GM12875 (cell line): ENCODE results near the gene KIF26B.

Experiments used
- H3K4me3 ChIP-seq: one replicate; pipeline ENCODE4 v1.5.1; 2011; ENCODE audit warnings: low read depth, low read length, control low read depth
- TF ChIP-seq, protein P1 (sequence below): IDR thresholded peaks from 2 replicates; pipeline ENCODE4 v1.5.1; 2011; ENCODE audit warnings: low read depth, mild to moderate bottlenecking, control low read depth, inconsistent platforms, low read length, moderate library complexity, borderline replicate concordance; ENCODE audit not compliant: insufficient read depth

The KIF26B gene

DNA sequence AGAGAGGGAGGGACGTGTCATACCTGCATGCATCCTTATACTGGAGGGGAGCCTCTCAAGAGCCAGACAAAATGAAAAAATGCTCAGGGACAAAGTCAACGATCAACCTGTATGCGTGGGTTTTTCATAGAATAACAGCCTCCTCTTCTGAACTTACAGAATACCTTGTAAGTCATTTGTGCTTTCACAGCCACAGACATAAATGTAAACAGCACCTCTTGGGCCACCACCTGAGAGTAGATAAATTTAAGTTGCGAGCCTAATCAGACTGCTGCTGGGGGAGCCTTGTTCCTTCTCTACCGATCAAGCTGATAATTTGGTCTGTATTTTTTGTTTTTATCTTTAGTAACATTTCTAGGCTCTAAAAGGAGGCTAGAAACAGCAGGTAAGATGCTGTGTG lies 223.1 kb downstream of the KIF26B start:
- no peak overlapping the region for H3K4me3 ChIP-seq
- TF ChIP-seq, protein P1, sequence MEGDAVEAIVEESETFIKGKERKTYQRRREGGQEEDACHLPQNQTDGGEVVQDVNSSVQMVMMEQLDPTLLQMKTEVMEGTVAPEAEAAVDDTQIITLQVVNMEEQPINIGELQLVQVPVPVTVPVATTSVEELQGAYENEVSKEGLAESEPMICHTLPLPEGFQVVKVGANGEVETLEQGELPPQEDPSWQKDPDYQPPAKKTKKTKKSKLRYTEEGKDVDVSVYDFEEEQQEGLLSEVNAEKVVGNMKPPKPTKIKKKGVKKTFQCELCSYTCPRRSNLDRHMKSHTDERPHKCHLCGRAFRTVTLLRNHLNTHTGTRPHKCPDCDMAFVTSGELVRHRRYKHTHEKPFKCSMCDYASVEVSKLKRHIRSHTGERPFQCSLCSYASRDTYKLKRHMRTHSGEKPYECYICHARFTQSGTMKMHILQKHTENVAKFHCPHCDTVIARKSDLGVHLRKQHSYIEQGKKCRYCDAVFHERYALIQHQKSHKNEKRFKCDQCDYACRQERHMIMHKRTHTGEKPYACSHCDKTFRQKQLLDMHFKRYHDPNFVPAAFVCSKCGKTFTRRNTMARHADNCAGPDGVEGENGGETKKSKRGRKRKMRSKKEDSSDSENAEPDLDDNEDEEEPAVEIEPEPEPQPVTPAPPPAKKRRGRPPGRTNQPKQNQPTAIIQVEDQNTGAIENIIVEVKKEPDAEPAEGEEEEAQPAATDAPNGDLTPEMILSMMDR: no peak

DNA sequence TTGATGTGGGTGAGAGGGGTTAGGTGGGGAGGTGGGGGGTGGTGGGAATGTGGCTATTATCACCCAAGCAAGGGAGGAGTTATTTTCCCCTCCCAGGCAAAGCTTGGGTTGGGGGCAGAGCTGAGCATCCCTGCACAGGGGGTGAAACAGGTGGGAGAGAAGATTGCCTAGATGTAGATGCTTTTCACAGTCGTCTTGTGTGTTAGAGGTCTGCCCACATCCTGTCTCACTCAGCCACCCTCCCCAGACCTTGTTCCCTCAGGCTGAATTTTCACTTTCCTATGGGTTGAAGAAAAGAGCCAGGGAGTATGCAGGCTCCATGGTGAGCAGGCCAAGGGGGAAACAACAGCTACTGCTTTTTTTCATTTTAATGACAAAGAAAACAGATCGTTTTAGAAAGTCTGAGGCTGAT lies 223.5 kb downstream of the KIF26B start:
- TF ChIP-seq, protein P1: no peak
- no peak overlapping the region for H3K4me3 ChIP-seq

DNA sequence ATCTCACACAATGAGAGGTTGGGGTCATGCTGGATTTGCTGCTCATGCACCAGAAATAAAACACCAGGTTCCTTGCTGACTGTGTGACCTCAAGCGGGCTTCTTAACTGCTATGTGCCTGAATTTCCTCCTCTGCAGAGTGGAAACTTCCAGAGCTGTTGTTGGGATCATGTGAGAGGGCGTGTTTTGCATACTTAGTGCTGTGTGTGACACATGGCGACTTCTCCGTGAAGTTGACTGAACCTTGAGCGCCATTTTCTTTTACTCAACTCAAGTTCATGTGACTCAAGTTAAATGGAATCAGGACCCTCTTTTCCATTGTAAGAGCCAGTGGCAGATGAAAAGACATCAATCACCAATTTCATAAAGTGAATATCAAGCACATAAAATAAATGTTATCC lies 224.0 kb downstream of the KIF26B start:
- H3K4me3 ChIP-seq: no peak overlapping the region

DNA sequence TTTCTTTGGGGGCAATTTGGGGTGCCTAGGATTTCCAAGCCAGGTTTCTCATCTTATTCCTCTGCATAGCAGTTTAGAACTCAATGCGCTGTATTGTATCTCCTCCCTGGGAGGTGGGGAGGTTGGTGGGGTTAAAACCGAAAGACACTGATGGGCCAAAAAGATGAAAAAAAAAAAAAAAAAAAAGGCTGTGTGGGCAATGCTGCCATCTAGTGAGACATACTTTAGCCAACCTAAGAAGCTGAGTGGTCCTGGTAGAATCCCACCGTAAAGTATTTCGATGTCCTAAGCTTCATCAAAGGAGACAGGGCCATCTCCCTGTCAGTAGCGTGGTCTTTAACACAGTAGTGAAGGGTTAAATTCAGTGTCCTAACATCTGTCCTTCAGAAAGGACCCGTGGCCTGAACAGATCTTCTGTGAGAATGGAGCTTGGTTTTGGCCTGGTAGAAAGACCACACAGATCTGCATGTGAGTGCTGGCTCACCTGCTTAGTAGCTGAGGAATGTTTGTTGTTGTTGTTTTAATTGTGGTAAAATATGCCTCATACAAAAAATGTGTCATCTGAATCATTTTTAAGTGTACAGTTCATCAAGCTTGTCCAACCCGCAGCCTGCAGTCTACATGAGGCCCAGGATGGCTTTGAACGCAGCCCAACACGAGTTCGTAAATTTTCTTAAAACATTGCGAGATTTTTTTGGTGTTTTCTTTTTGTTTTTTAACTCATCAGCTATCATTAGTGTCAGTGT lies 226.2 kb downstream of the KIF26B start:
- TF ChIP-seq, protein P1: no peak
- no peak overlapping the region for H3K4me3 ChIP-seq

More for the DNA sequence above, 224.0 kb downstream of the KIF26B start:
- TF ChIP-seq, protein P1: no peak

DNA sequence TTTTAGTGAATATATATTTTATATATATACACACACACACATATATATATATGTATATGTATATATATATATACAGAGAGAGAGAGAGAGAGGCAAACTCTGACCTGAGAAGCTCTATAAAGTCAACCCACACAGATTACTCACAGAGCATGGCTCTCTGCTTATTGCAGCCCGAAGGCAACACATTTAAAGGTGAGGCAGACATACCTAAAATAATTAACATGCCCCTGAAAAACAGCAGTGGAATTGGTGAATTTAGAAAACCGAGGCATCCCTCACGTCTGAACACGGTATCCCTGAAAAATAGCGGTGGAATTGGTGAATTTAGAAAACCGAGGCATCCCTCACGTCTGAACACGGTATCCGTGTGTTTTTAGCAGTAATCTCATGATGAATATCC lies 228.2 kb downstream of the KIF26B start:
- TF ChIP-seq, protein P1: no peak
- H3K4me3 ChIP-seq: no peak overlapping the region

DNA sequence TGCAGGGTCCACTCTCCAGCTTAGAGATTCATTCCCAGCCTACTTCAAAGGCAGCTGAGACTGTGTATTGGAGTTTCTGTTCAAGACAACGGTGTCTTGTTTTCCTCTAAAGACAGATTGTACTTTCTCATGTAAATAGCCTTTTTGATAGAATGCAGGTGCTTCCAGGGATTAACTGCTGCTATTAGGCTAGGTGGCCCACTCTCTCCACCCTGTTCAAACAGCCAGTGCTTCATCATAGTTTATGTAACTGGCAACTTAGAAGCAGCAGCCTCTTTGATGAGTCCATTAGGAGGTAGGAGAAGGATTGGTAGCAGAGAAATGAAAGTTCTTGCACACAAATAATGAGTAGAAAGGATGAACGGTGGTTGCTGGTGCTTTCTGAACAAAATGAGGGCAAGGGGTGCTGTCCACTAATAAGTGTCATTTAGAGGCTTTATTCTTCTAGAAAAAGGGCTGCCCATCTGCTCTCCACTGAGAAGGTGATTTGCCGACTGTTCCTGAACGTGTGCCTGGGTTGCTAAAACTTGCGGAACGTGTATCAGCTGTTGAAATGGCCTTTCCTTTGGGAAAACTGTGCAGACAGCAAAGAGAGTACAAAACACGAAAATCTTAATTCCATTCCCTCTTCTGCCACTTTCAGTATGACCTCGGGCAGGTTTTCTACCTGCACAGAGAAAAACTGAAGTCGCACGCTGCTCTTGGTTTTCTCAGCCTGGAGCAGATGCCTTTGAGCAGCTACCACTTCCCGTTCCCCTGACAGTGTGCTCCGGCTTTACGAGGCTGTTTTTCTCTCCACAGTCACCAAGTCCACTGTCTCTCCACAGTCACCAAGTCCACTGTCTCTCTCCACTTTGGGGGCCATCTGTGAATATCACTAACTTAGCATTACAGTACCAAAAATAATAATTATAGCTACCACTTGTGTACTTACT lies 228.9 kb downstream of the KIF26B start:
- H3K4me3 ChIP-seq: no peak overlapping the region
- TF ChIP-seq, protein P1: no peak
